SU-DHL-6 (cell line): ENCODE data around the gene ARHGDIB.

ENCODE experiments used
- H2AFZ ChIP-seq: fragments of 200-600 bp; sonication (generic); 2 replicates; pipeline ENCODE4 v1.6.1; 2014; ENCODE audit warnings: low read depth, mild to moderate bottlenecking, moderate library complexity, mixed read lengths, antibody characterized with exemption, low read length; ENCODE audit not compliant: severe bottlenecking
- H3F3A ChIP-seq: fragments of 200-600 bp; shearing (Covaris generic); 2 replicates; pipeline ENCODE4 v1.6.0; 2016; ENCODE audit warnings: antibody characterized with exemption, mild to moderate bottlenecking; ENCODE audit not compliant: insufficient read depth
- H3K27ac ChIP-seq: fragments of 200-600 bp; sonication (generic); 2 replicates; pipeline ENCODE4 v1.5.1; 2016; ENCODE audit warnings: low read depth, mild to moderate bottlenecking, low read length, moderate library complexity, mixed read lengths
- H3K27me3 ChIP-seq: fragments of 200-600 bp; sonication (generic), shearing (Covaris generic); 2 replicates; pipeline ENCODE4 v1.6.0; 2014; ENCODE audit warnings: mild to moderate bottlenecking, low read length
- H3K36me3 ChIP-seq: fragments of 200-600 bp; sonication (generic); 2 replicates; pipeline ENCODE4 v1.6.1; 2014; ENCODE audit warnings: mild to moderate bottlenecking, low read length, mixed read lengths
- H3K4me2 ChIP-seq: fragments of 300-600, 200-600 bp; shearing (Covaris generic), sonication (generic); 2 replicates; pipeline ENCODE4 v1.6.0; 2014; ENCODE audit warnings: low read length, low read depth, mild to moderate bottlenecking; ENCODE audit not compliant: poor library complexity, severe bottlenecking
- H3K4me3 ChIP-seq: fragments of 200-600 bp; sonication (generic); 2 replicates; pipeline ENCODE4 v1.5.1; 2014; ENCODE audit warnings: antibody characterized with exemption, low read length, mild to moderate bottlenecking, mixed read lengths; ENCODE audit not compliant: insufficient read depth, poor library complexity, severe bottlenecking
- H3K79me2 ChIP-seq: fragments of 200-600 bp; sonication (generic); 2 replicates; pipeline ENCODE4 v1.6.1; 2014; ENCODE audit warnings: mild to moderate bottlenecking, low read length, moderate library complexity; ENCODE audit not compliant: insufficient read depth
- H3K9ac ChIP-seq: fragments of 200-600 bp; sonication (generic); 2 replicates; pipeline ENCODE4 v1.7.0; 2014; ENCODE audit warnings: mild to moderate bottlenecking, low read length
- H3K9me2 ChIP-seq: fragments of 200-600 bp; sonication (generic); replicated peaks from 2 replicates; pipeline ENCODE4 v1.6.1; 2014; ENCODE audit warnings: low read length; ENCODE audit not compliant: insufficient read depth
- H3K9me3 ChIP-seq: fragments of 200-600 bp; sonication (generic); 2 replicates; pipeline ENCODE4 v1.6.1; 2014; ENCODE audit warnings: low read length, mixed read lengths; ENCODE audit not compliant: insufficient read depth
- H4K20me1 ChIP-seq: fragments of 200-600 bp; sonication (generic); 2 replicates; pipeline ENCODE4 v1.6.1; 2014; ENCODE audit warnings: low read depth, mild to moderate bottlenecking, antibody characterized with exemption, low read length, moderate library complexity, mixed read lengths
- EZH2phosphoT487 ChIP-seq: fragments of 200-600 bp; sonication (generic), shearing (Covaris generic); conservative IDR thresholded peaks from 2 replicates; pipeline ENCODE4 v1.6.1; 2018; ENCODE audit warnings: mild to moderate bottlenecking, antibody characterized with exemption, low read length, moderate library complexity, mixed read lengths
- TF ChIP-seq, protein P1 (sequence below): fragments of 200-600 bp; sonication (generic); IDR thresholded peaks from one replicate; pipeline ENCODE4 v1.5.1; 2017; ENCODE audit warnings: antibody characterized with exemption, mild to moderate bottlenecking, low read length, moderate library complexity; ENCODE audit not compliant: insufficient read depth, poor library complexity, severe bottlenecking

The ARHGDIB gene

DNA sequence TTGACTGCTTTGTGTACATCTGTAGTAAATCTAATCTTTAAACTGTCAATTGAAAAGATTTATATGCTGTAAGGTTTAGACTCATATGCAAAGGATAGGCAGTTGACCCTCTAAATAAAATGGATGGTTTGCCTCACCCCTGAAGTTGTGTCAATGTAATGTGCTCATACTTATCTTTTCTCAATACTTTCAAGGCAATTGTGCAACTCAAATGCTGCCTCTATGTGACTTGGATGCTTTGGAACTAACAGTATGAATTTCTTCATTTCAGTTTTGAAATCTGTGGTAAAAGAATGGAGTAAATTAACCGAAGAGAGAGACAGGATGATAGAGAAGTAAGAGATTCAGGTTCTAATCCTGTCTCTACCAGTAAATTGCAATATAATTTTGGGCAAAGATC is 21.2 kb upstream of the ARHGDIB start:
- Histone ChIP-seq H3K9me3 (no peaks in the 10 kb centered on the region), H3K27me3 (no peaks in the 10 kb centered on the region), H2AFZ (no peak overlapping the region), H3K79me2 (no peaks in the 10 kb centered on the region), H4K20me1 (no peaks in the 10 kb centered on the region), H3K9me2 (no peaks in the 10 kb centered on the region), H3K27ac (no peak overlapping the region), H3K4me3 (no peak overlapping the region), H3K9ac (no peak overlapping the region), H3K4me2 (no peak overlapping the region), H3F3A (no peaks in the 10 kb centered on the region), H3K36me3 (no peaks in the 10 kb centered on the region)
- TF ChIP-seq, protein P1, sequence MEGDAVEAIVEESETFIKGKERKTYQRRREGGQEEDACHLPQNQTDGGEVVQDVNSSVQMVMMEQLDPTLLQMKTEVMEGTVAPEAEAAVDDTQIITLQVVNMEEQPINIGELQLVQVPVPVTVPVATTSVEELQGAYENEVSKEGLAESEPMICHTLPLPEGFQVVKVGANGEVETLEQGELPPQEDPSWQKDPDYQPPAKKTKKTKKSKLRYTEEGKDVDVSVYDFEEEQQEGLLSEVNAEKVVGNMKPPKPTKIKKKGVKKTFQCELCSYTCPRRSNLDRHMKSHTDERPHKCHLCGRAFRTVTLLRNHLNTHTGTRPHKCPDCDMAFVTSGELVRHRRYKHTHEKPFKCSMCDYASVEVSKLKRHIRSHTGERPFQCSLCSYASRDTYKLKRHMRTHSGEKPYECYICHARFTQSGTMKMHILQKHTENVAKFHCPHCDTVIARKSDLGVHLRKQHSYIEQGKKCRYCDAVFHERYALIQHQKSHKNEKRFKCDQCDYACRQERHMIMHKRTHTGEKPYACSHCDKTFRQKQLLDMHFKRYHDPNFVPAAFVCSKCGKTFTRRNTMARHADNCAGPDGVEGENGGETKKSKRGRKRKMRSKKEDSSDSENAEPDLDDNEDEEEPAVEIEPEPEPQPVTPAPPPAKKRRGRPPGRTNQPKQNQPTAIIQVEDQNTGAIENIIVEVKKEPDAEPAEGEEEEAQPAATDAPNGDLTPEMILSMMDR: no peak
- TF ChIP-seq EZH2phosphoT487: no peak

DNA sequence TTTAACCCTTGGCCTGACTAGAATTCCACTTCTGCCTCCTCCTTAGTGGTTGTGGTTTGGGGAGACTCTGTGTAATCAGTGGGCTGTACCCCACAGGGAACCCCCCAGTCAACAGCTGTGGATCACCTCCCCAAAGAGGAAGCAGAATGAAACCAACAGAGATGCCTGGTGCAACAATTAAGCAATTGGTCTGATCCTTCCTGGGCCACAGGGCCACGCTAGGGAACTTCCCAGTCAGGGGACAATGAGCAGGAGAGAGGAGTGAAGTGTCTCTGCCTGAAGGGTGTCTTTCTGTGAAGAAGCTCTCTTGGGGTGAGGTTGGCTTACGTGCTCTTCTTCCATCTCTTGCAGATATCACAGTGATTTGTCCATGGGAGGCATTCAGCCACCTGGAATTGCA is 19.6 kb upstream of the ARHGDIB start:
- Histone ChIP-seq H3K9ac (no peak overlapping the region), H3K9me3 (no peaks in the 10 kb centered on the region), H3K79me2 (no peaks in the 10 kb centered on the region), H3K36me3 (no peaks in the 10 kb centered on the region), H2AFZ (no peak overlapping the region), H3F3A (no peaks in the 10 kb centered on the region), H3K4me2 (no peak overlapping the region), H3K27ac (no peak overlapping the region), H4K20me1 (no peaks in the 10 kb centered on the region), H3K9me2 (no peaks in the 10 kb centered on the region), H3K4me3 (no peak overlapping the region), H3K27me3 (no peaks in the 10 kb centered on the region)
- no peak for TF ChIP-seq EZH2phosphoT487
- TF ChIP-seq, protein P1: no peak

DNA sequence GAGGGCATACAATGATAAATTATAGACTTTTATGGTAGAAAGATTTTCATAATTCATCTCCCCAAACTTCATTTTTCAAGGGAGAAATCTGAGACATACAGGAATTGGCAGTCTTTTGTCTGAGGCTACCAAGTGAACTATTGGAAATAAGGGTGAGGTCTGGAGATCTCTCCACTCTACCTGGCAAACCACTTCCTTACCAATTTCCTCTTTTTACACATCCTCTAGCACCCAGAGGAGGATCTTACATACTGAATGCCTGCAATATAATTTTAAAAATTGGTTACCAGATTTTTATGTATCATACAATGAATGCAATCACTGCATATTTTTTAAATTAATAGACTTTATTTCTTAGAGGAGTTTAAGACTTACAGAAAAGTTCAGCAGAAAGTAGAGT is 18.1 kb upstream of the ARHGDIB start:
- Histone ChIP-seq H3K27me3 (no peaks in the 10 kb centered on the region), H3K79me2 (no peaks in the 10 kb centered on the region), H3K27ac (no peak overlapping the region), H3K4me2 (no peak overlapping the region), H3K9me3 (no peaks in the 10 kb centered on the region), H3K9me2 (no peaks in the 10 kb centered on the region), H2AFZ (no peak overlapping the region), H3K9ac (no peak overlapping the region), H4K20me1 (no peaks in the 10 kb centered on the region), H3K36me3 (no peaks in the 10 kb centered on the region), H3F3A (no peaks in the 10 kb centered on the region), H3K4me3 (no peak overlapping the region)
- no peak for TF ChIP-seq EZH2phosphoT487
- TF ChIP-seq, protein P1: no peak

DNA sequence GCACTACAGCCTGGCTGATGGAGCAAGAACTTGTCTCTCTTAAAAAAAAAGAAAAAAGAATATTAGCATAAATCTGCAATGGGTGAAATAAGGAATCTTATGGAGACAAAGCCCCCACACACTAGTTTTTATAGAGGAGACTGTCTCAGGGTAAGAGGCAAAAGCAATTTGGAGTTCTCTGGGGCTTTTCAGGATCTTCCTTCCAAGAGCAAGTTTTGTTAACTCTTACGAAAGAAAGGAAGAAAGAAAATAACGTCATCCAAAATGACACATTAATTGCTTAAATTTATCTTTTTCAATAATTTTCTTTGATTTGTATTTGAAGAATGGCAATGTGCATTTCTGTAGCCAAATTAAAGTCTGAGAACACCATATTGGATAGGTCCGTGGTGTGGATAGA is 15.3 kb upstream of the ARHGDIB start:
- H3K9me2 ChIP-seq: no peaks in the 10 kb centered on the region

More for the DNA sequence above, 15.3 kb upstream of the ARHGDIB start:
- no peak overlapping the region for H3K4me2 ChIP-seq
- TF ChIP-seq, protein P1: no peak
- no peak for TF ChIP-seq EZH2phosphoT487
- no peaks in the 10 kb centered on the region for H3F3A ChIP-seq
- H2AFZ ChIP-seq: no peak overlapping the region
- no peaks in the 10 kb centered on the region for H3K9me3 ChIP-seq
- H4K20me1 ChIP-seq: no peaks in the 10 kb centered on the region
- no peaks in the 10 kb centered on the region for H3K27me3 ChIP-seq
- H3K79me2 ChIP-seq: no peaks in the 10 kb centered on the region
- no peak overlapping the region for H3K27ac ChIP-seq
- no peak overlapping the region for H3K9ac ChIP-seq
- no peaks in the 10 kb centered on the region for H3K36me3 ChIP-seq
- no peak overlapping the region for H3K4me3 ChIP-seq
